Activated CD4-positive, alpha-beta T cell treated with anti-CD3 and anti-CD28 coated beads, Interleukin-10, Interleukin-2, amounts not matched to agents 100 ng/mL and 50 ng/mL, durations not matched to agents 16 hours and 8 hours (primary cell): Measurements from ENCODE around the gene MBD3L2.
"Not testable (repeated sequence)": the region's sequence is repeated elsewhere in the genome, so short reads cannot be mapped to it uniquely, and the experiment has no call there.

Experiments used
- DNase-seq: peaks from one replicate; pipeline ENCODE4 v3.0.0-alpha.2; 2020

Gene MBD3L2

DNA sequence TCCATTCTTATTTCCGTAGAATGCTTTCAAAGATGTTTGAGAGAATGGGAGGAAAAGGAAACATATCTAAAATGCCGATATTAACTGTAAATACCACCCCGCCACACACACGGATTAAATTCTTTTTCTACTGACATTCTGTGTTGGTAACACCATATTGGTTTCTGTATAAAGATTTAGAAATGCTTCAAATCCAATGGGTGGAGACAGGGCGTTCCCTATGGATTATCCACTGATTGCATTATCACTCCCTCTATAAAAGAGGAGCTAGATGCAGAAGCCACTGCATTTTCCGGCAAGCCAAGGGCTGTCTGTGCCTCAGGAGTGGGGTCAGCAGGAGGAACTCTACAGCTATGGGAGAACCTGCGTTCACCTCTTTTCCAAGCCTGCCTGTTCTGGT is at the start of gene MBD3L2:
Gene MBD3L2 (plus strand): TSS at position 301 of the 400 bp plus-strand sequence. CDS start 53 bp downstream, at position 354.
- not testable (repeated sequence) for DNase-seq

DNA sequence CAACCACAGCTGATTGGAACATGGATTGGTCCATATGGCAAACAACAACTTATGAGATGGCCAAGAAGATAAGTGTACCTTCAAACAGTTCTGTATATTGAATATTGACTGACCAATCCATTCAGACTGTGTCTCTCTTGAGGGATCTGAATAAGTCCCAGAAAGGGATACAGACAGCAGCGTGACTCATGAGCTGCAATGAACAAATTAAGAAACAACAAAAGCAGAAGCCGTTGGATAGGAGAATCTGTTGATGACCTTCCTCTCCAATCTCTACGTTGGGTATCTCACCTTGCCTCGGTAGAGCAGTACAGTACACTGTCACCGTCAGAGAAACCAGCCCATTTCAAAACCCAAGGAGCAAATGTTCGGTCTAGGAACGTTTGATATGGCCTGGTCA is 49.2 kb upstream of the MBD3L2 start:
- DNase-seq = no peak

DNA sequence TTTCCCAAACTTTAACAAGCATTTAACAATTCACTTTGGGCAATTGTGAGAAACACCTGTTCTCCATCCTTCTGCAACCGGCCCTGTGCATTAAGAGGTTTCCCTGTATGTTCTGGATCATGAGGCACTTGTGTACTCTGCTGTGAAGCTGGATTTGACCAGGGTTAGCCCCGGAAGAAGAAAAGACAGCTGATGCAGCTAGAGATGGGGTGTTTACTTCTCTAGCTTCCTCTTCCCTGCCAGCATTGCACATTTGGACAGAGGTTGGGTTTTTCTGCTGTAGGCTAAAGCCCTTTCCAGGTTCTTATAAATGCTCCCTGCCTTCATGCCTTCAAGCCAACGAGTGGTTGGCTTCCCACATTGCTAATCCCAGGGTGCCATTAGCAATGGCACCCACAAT is 48.8 kb upstream of the MBD3L2 start:
- DNase-seq = no peak

DNA sequence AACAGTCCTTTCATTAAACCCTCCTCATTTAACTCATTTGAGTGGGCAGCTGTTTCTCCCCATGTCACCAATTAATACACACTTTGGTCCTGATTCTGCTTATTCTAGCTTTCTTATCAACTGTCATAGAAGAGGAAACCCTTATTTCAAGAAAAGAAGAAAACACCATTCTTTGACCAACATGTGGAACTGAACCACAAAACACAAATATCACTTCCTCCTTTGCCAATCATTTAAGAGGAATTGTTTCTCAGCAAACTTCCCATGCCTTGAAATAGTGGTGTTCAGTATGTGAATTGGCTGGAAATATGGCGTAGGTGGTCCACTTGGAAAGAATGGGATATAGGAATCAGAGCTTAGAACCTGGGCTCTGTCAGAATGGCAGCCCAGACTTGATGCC is 48.3 kb upstream of the MBD3L2 start:
- no peak for DNase-seq

DNA sequence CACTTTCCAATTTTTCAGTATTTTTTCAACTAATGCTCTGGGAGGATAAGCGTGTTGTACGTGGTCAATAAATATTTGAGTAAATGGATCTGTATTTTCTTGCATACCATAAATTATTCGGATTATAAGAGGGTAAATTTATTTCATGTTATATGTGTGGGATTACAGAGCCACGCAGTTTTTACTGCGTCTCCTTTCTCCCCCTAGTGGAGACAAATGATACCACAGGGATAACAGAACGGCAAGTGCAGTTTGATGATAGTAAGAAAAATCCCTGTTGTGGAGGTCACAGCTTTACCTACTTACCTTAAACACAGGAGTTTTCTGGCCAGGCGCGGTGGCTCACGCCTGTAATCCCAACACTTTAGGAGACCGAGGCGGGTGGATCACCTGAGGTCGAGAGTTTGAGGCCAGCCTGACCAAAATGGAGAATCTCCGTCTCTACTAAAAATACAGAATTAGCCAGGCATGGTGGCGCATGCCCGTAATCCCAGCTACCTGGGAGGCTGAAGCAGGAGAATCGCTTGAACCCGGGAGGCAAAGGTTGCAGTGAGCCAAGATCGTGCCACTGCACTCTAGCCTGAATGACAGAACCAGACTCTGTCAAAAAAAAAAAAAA is 44.7 kb upstream of the MBD3L2 start:
- DNase-seq = no peak

DNA sequence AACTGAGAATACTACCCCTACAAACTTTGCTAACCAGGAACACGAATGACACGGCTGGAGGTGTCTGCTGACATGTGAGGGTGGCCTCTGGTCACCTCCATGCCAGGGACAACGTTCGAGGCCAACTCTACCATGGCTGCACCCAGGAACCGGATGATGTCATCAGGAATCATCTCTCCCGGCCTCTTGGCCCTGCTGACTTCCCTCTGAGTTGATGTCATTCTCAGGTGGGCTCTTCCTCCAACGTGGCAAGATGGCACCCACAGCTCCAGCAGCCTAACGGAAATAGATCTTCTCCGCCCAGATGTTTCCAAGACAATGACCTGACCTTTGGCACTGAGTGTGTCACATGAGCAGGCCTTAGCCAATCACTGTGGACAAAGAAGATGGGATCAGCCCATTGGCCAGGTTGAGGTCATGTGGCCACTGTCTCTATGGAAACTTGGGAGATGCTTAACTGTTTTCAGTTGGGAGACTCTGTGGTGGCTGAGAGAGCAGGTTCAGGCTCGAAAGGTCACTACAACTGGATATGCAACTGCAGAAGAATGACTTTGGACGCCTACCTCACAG is 42.9 kb upstream of the MBD3L2 start:
- no peak for DNase-seq

DNA sequence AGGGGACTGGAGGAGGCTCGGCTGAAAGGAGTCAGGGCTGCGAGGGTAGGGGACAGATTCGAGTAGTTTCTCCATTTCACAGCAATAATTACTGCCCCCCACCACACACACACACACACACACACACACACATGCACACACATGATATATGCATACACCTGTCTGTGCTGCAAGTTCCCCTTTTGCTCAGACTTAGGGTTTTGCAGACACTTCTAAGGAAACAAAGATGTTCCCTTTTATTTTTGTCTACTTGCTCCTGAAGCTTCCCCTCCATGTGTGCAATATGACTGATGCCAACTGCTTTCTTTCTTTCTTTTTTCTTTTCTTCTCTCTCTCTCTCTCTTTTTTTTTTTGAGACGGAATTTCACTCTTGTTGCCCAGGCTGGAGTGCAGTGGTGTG is 41.3 kb upstream of the MBD3L2 start:
- DNase-seq = no peak

DNA sequence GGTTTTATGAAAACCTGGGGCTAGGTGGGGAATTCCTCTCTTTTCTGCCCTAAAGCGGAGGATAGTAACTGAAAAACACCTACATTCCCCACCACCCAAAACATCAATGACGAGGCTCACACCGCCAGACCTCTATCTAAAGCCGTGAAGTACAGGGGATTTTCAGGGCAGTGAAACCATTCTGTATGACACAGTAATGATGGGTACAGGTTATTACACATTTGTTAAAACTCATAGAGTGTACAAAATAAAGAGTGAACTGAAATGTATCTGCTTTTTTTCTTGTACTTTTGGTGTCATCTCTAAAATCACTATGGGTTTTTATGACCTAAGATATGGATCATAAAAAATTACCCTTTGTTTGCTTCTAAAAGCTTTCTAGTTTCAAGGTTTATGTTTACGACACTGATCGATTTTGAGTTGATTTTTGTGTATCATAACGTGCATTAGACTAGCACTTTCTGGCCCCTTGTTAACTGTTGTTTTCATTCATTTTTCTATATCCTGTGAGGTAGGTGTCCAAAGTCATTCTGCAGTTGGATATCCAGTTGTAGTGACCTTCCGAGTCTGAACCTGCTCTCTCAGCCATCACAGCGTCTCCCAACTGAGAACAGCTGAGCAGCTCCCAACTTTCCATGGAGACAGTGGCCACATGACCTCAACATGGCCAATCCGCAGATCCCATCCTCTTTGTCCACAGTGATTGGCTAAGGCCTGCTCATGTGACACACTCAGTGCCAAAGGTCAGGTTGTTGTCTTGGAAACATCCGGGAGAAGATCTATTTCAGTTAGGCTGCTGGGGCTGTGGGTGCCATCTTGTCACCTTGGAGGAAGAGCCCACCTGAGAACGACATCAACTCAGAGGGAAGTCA is 38.2 kb upstream of the MBD3L2 start:
- peak; percentile 12 for DNase-seq

DNA sequence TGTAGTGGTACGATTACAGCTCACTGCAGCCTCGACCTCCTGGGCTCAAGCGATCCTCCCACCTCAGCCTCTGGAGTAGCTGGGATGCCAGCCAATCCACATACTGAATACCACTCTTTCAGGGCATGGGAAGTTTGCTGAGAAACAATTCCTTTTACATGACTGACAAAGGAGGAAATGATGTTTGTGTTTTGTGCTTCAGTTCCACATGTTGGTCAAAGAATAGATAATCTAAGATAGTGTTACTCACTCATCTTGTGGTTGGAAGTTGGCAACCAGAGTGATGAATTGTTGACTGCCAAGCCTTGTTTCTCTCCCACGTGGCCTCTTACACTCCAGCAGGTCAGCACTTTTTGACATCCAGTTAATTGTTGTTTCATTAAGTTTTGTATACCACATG is 35.4 kb upstream of the MBD3L2 start:
- DNase-seq = peak; percentile 43

DNA sequence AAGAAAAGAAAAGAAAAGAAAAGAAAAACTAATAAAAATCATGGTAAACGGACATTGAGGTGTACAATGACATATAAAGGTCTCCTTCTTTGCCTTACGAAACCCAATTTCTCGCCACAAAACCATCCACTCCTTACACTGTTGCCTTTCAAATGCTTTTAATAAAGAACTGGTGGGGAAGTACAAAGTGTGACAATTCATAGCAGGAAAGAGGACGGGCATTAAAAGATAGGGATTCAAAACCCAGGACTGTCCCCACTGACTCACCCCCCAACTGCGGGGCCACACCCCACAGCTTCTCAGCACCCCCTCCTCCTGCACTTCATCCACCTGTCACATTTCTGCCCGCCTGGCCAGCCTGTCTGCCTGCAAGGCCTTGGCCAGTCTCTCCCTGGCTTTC is 30.3 kb upstream of the MBD3L2 start:
- no peak for DNase-seq

DNA sequence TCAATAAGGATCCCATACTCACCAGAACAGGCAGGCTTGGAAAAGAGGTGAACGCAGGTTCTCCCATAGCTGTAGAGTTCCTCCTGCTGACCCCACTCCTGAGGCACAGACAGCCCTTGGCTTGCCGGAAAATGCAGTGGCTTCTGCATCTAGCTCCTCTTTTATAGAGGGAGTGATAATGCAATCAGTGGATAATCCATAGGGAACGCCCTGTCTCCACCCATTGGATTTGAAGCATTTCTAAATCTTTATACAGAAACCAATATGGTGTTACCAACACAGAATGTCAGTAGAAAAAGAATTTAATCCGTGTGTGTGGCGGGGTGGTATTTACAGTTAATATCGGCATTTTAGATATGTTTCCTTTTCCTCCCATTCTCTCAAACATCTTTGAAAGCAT is 27.8 kb upstream of the MBD3L2 start, which contains the start of gene MBD3L2B:
Gene MBD3L2B (minus strand): TSS at position 101 of the 400 bp plus-strand sequence. CDS start 34 bp downstream, at position 67.
- DNase-seq = not testable (repeated sequence)

DNA sequence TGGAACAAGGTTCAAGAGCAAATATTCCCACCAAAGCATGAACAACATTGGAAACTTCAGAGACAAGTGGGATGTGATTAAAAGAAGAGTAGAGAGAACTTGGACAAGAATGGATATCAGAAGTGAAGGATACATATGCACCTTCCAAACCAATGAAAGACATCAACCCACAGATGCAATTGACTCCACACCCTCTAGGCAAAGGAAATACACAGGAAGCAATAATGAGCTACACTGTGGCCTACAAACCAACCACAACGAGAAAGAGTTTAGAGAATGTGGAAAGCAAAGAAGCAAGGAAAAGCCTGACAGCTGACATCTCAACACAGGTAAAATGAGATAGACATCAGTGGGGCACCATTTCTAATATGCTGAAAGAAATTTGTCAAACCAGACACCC is 20.3 kb upstream of the MBD3L2 start:
- not testable (repeated sequence) for DNase-seq

DNA sequence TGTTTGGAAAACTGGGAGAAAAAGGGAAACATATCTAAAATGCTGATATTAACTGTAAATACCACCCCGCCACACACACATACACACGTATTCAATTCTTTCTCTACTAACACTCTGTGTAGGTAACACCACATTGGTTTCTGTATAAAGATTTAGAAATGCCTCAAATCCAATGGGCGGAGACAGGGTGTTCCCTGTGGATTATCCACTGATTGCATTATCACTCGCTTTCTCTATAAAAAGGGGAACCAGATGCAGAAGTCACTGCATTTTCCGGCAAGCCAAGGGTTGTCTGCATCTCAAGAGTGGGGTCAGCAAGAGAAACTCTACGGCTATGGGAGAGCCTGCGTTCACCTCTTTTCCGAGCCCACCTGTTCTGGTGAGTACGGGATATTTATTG is 18.8 kb upstream of the MBD3L2 start, which contains the start of gene MBD3L5:
Gene MBD3L5 (plus strand): TSS at position 301 of the 400 bp plus-strand sequence. CDS start 34 bp downstream, at position 335.
- DNase-seq = not testable (repeated sequence)

DNA sequence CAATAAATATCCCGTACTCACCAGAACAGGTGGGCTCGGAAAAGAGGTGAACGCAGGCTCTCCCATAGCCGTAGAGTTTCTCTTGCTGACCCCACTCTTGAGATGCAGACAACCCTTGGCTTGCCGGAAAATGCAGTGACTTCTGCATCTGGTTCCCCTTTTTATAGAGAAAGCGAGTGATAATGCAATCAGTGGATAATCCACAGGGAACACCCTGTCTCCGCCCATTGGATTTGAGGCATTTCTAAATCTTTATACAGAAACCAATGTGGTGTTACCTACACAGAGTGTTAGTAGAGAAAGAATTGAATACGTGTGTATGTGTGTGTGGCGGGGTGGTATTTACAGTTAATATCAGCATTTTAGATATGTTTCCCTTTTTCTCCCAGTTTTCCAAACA is 9.0 kb upstream of the MBD3L2 start, which contains the start of gene MBD3L4:
Gene MBD3L4 (minus strand): TSS at position 101 of the 400 bp plus-strand sequence. CDS start 35 bp downstream, at position 66.
- DNase-seq = not testable (repeated sequence)

DNA sequence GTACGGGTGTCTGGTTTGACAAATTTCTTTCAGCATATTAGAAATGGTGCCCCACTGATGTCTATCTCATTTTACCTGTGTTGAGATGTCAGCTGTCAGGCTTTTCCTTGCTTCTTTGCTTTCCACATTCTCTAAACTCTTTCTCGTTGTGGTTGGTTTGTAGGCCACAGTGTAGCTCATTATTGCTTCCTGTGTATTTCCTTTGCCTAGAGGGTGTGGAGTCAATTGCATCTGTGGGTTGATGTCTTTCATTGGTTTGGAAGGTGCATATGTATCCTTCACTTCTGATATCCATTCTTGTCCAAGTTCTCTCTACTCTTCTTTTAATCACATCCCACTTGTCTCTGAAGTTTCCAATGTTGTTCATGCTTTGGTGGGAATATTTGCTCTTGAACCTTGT is 7.6 kb upstream of the MBD3L2 start:
- not testable (repeated sequence) for DNase-seq

DNA sequence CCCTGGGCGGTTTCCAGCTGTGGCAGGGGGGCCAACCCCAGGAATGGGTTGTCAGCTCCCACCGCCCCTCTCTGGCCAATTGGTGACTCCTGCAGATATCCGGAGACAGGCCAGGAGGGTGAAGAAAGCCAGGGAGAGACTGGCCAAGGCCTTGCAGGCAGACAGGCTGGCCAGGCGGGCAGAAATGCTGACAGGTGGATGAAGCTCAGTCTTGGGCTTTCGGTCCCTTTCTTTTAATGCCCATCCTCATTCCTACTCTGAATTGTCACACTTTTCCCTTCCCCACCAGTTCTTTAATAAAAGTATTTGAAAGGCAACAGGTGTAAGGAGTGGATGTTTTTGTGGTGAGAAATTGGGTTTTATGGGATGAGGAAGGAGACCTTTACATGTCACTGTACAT is 2.3 kb downstream of the MBD3L2 start:
- DNase-seq = not testable (repeated sequence)

DNA sequence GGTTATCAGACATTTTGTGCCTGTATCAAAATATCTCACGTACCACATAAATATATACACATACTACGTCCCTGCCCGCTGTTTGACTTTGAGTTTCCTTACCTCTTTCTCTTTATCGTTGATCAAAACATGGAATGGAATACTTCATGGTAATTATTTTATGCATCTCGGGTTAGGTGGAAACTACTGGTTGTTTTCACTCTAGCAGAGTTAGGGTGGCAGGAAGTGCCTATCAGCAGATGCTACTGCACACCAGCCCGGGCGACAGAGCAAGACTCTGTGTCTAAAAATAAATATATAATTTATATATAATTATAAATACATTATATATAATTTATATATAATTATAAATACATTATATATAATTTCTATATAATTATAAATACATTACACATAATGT is 3.8 kb downstream of the MBD3L2 start:
- DNase-seq = not testable (repeated sequence)

DNA sequence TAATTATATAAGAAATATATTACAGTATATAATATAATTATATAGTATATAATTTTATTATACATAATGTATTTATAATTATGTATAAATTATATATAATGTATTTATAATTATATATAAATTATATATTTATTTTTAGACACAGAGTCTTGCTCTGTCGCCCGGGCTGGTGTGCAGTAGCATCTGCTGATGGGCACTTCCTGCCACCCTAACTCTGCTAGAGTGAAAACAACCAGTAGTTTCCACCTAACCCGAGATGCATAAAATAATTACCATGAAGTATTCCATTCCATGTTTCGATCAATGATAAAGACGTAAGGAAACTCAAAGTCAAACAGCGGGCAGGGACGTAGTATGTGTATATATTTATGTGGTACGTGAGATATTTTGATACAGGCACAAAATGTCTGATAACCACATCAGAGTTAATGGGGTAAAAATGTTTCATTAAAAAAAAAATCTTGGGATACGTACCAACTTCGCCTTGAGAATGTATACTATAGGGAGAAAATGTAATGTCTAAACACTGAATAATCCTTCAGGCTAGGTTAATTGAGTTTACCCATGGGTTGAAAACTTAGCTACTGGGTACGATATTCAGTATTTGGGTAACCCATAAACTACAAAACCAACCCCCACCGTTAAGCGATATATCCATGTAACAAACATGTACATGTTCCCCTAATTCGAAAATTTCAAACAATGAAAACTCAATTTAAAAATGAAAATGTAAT is 5.7 kb downstream of the MBD3L2 start:
- DNase-seq = not testable (repeated sequence)

DNA sequence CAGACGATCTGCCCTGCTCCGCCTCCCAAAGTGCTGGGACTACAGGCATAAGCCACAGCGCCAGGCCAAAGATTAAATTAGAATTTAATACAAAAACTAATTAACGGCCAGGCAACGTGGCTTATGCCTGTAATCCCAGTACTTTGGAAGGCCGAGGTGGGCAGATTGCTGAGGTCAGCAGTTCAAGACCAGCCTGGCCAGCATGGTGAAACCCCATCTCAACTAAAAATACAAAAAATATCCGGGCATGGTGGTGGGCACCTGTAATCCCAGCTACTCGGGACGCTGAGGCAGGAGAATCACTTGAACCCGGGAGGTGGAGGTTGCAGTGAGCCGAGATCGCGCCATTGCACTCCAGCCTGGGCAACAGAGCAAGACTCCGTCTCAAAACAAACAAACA is 6.6 kb downstream of the MBD3L2 start:
- not testable (repeated sequence) for DNase-seq

DNA sequence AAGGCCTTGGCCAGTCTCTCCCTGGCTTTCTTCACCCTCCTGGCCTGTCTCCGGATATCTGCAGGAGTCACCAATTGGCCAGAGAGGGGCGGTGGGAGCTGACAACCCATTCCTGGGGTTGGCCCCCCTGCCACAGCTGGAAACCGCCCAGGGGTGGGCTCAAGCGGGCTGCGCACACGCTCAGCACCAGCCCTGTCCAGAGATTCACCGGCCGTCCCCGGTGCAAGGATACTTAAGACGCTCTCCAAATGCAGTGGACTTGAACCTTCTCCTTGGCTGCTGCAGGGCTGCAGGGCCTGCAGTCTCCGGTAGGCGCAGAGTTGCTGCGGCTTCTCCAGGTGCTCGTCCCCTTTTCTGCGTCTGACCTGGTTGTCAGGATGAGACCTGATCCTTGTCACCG is 7.2 kb downstream of the MBD3L2 start:
- DNase-seq = not testable (repeated sequence)

DNA sequence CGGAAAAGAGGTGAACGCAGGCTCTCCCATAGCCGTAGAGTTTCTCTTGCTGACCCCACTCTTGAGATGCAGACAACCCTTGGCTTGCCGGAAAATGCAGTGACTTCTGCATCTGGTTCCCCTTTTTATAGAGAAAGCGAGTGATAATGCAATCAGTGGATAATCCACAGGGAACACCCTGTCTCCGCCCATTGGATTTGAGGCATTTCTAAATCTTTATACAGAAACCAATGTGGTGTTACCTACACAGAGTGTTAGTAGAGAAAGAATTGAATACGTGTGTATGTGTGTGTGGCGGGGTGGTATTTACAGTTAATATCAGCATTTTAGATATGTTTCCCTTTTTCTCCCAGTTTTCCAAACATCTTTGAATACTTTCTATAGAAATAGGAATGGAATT is 9.5 kb downstream of the MBD3L2 start, which contains the start of gene MBD3L3:
Gene MBD3L3 (minus strand): TSS at position 101 of the 400 bp plus-strand sequence. CDS start 71 bp downstream, at position 30.
- not testable (repeated sequence) for DNase-seq

DNA sequence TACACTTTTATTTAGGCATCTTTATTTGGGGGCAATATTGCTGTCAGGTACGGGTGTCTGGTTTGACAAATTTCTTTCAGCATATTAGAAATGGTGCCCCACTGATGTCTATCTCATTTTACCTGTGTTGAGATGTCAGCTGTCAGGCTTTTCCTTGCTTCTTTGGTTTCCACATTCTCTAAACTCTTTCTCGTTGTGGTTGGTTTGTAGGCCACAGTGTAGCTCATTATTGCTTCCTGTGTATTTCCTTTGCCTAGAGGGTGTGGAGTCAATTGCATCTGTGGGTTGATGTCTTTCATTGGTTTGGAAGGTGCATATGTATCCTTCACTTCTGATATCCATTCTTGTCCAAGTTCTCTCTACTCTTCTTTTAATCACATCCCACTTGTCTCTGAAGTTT is 10.9 kb downstream of the MBD3L2 start:
- not testable (repeated sequence) for DNase-seq

DNA sequence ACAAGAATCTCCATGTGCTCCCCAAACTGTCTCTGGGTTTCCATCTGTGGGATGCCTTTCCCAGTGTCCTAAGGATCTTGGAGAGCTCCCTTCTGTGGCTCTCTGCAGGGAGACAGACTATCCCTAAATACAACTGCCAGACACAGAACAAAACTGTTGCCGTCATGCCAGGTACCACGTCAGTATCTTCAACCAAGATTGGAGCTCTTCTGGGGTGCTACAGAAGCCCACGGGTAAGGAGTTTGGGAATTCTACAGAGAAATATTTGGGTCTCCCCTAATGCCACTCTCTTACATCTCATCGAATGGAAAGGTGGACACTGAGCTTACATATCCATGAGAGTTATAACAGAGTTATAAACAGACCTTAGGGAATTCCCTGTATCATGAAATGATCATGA is 14.2 kb downstream of the MBD3L2 start:
- DNase-seq = no peak
